GM18873 (cell line): ENCODE results near the gene GPC6.
"Not testable (repeated sequence)": the region's sequence is repeated elsewhere in the genome, so short reads cannot be mapped to it uniquely, and the experiment has no call there.

ENCODE experiments used
- ATAC-seq: cut with Tn5 transposase; IDR thresholded peaks from one replicate; pipeline ENCODE4 v1.9.1; 2021; ENCODE audit warnings: mild to moderate bottlenecking, moderate library complexity, moderate number of reproducible peaks; ENCODE audit not compliant: unreplicated experiment, low FRiP score

GPC6 gene

GRCh38 chr13:93226623-93227279, at the start of gene GPC6:
Gene GPC6 (plus strand): TSS chr13:93226807.
- ATAC-seq: no peak

GRCh38 chr13:93180356-93180969, 46.1 kb upstream of the GPC6 start:
- no peak for ATAC-seq

GRCh38 chr13:93182406-93182805, 44.2 kb upstream of the GPC6 start:
- no peak for ATAC-seq

GRCh38 chr13:93183302-93183701, 43.3 kb upstream of the GPC6 start:
- ATAC-seq: no peak

DNA sequence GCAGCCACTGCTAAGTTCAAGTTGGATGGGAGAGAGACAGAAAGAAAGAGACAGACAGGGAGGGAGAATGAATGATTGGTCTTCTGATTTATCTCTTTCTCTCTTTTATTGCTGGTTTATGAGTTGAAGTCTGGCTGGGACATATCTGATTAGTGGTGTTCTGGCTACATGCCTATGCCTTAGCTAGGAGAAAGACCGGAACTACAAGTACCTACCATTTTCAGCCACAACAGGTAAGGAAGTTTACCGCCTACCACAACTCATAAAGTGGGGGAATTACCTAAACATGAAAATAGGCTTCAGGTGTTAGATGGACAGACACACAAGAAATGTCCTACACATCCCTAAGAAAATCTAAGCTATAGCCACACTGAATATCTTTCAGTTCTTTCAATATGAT, 36.6 kb upstream of the GPC6 start:
- ATAC-seq: no peak

DNA sequence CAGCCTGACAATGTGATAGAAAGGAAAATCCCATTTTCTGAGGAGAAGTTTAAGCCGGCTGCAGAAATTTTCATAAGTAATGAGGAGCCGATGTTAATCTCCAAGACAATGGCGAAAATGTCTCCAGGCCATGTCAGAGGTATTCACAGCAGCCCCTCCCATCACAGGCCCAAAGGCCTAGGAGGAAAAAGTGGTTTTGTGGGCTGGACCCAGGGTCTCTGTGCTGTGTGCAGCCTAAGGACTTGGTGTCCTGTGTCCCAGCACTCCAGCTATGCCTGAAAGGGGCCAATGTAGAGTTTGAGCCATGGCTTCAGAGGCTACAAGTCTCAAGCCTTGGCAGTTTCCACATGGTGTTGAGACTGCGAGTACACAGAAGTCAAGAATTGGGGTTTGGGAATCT, 32.9 kb upstream of the GPC6 start:
- ATAC-seq: no peak

DNA sequence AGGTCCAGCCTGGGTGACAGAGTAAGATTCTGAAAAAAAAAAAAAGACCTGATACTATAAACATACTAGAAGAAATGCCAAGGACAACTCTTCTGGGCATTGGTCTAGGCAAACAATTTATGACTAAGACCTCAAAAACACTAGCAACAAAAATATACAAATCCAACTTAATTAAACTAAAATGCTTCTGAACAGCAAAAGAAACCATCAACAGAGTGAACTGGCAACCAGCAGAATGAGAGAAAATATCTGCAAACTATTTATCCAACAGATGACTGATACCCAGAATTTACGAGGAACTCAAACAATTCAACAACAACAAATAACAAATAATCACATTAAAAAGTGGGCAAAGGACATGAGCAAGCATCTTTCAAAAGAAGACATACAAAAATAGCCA, 26.8 kb upstream of the GPC6 start:
- no peak for ATAC-seq

DNA sequence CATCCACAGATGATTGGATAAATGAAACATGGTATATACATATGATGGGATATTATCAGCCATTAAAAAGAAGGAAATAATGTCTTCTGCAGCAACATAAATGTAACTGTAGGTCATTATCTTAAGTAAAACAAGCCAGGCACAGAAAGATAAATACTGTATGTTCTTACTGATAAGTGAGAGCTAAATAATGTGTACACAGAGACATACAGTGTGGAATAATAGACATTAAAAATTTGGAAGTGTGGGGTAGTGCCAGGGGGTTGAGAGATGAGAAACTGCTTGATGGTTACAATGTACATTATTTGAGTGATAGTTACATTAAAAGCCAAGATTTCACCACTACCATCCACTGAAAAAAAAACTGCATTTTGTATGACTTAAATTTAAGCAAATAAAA, 26.0 kb upstream of the GPC6 start:
- ATAC-seq: no peak

DNA sequence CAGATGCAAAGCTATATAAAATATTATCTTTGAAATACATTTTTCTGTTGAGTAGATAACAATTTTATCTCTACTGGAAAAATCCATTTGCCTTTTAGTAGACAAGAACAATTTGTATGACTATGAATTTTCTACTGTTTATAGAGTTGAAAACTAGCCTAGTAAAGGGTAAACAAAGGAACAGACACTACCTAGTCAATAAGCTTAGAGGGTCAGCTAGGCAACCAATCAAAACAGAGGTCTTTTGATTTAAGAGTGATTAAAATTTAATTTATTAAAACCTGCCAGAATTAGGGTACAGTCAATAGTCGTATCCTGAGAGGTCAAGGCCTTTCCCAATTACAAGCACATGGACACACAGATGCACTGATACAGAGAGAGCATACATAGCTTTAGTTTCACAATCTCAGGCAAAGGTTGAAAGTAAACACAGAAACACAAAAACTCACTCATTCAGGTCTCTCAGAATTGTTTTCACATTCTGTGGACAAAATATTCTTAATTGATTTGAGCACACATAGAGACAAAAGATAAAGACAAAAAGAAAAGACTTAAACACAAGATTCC, 24.5 kb upstream of the GPC6 start:
- ATAC-seq: no peak

GRCh38 chr13:93206778-93207392, 19.7 kb upstream of the GPC6 start:
- ATAC-seq: not testable (repeated sequence)

GRCh38 chr13:93216122-93216521, 10.5 kb upstream of the GPC6 start:
- no peak for ATAC-seq

DNA sequence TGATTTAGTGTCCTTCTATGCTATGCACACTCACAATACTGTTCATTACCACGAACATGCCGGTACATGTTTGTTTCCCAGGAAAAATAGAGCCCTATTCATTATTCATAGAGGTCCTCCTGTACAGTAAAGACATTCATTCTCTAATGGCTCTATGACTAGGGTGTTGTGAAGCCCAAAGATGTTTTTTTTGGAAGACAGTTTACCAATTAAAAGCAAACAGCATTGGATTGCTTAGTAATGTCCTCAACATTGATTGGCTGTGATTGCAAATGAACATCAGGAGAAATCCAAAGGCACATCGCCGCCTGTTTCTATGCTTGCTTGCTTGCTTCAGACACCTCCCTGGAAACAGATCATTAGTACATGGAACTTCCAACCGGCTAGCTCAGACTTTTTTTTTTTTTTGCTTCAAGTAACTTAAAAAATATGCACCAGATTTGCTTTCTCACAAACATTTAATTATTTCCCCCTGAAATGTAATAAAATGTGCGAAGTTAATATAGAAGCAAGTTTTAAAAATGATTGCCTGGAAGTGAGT, 8.8 kb upstream of the GPC6 start:
- no peak for ATAC-seq

GRCh38 chr13:93218583-93218982, 8.0 kb upstream of the GPC6 start:
- no peak for ATAC-seq

GRCh38 chr13:93220073-93220472, 6.5 kb upstream of the GPC6 start:
- no peak for ATAC-seq

GRCh38 chr13:93222976-93223375, 3.6 kb upstream of the GPC6 start:
- no peak for ATAC-seq

DNA sequence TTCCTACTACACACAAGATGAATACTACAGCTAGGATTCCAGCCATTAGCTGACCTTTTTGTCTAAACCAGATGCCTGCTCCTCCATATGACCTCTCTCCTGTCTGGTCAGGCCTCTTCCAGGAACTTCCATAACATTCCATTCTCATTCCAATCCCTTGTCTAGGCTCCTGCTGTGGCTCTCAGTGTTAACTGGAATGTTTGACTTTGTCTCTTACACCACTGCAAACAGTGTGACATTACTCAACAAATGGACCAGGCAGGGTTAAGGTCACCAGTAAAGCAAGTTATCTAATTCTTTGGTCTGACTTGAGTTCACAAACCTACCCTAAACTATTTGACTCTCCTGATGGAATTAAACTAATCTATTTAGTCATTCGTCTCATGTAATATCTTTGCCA, 2.1 kb upstream of the GPC6 start:
- ATAC-seq: no peak

GRCh38 chr13:93225610-93226009, 997 bp upstream of the GPC6 start:
- ATAC-seq: no peak

DNA sequence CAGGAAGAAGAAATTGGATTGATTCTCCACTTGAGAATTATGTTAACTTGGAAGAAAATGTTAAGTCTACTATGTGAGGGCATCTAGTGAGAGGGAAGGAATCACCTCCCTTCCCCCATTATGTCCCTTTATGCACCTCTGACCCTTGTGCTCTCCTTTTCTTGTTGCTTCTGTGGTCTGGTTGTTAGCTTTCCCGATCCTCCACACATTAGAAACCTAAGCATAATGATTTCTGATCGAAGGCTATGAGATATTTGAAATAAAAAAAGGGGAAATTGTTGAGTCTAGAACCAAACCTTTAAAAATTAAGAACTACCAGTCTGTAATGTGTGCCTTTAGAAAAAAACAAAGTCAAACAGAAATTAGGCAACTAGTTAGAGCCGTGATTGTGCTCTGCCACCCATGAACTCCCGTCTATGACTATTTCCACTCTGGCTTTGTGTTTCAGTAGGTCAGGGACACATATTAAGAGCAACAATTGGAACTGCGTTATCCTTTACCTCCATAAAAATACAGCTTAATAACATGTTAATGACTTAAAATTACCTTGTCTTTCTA, 463 bp upstream of the GPC6 start:
- ATAC-seq: no peak

DNA sequence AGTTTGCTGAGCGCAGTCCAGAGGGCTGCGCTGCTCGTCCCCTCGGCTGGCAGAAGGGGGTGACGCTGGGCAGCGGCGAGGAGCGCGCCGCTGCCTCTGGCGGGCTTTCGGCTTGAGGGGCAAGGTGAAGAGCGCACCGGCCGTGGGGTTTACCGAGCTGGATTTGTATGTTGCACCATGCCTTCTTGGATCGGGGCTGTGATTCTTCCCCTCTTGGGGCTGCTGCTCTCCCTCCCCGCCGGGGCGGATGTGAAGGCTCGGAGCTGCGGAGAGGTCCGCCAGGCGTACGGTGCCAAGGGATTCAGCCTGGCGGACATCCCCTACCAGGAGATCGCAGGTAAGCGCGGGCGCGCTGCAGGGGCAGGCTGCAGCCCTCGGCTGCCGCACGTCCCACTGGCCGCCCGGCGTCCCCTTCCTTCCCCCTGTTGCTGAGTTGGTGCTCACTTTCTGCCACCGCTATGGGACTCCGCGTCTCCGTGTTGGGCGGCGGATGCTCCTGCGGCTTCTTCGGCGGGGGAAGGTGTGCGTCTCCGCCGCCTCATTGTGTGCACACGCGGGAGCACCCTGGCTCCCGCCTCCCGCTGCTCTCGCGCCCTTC, 772 bp downstream of the GPC6 start:
- ATAC-seq: no peak

DNA sequence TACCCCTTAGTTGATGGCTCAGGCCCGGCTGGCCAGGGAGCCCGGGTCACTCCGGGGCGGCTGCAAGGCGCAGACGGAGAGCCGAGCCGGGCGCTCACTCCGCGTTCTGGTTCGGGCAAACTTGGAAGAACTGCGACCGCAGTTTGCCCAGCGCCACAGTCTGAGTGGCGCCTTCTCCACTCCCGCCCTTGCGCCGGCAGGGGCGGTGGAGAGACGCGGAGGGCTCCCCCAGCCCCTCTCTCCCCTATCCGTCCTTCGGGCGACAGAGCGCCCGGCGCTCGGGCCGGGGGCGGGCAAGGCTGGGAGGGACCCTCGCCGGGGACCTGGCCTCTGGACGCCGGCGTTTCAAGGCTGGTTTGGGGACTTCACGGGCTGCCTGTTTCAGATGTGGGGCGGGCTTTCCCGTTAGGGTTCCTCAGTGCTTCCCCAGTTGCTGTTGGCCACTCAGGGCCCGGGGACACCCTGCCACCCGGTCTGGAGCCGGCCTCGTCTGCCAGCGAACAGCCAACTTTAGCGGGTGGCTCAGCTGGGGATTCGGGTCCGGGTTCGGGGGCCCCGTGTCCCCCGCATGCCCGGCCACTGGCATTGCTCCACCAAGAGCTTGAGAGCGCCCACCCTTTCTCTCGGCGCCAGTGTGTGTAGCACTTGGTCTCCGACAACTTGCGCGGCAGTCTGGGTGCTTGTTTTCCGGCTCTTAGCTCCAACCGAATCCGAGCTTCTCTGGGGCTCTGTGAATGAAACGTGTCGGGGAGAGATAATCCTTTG, 1.5 kb downstream of the GPC6 start:
- no peak for ATAC-seq
